ENCODE measurements around the gene NENF. TPM values are rescaled to one million over a fixed set of nuclear protein-coding genes. Genes with fewer than 3 reads are reported as not detected.

NENF gene
- total RNA-seq, 1 experiment from 2014 or later = 51.0 TPM

DNA sequence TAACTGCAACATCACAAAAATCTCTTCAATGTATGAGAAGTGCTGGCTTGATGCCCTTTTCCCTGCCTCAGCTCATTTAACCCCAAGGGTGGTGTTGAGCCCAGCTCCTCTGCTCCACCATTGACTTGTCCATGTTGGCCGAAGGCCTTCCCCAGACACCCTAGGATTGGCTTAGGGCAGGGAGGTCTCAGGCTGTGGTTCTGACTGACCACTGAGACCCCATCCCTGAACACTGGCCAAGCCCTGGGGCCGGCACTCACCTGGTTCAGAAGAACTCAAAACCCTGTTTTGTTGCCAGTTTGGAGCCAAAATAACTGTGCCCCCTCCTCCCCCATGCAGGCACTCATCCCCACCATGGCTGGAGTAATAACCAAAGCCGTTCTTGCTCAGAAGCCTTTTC, 38.6 kb downstream of the NENF start:
- no TSS peak for BruUV-seq (replicated peaks)
- no peak overlapping the region for H3K4me3 ChIP-seq (ENCODE audit: low read depth, low read length, poor library complexity, severe bottlenecking)
- H3K27me3 ChIP-seq (replicated peaks; ENCODE audit: insufficient read depth, low read depth, low read length, poor library complexity) = no peaks in the 10 kb centered on the region
- POLR2A ChIA-PET (ENCODE audit: low non-redundant PET) = no interaction called here
- H3K36me3 ChIP-seq (ENCODE audit: insufficient read depth, low read length, poor library complexity, severe bottlenecking) = no peaks in the 10 kb centered on the region
- no peaks in the 10 kb centered on the region for H3K9me3 ChIP-seq (ENCODE audit: low read depth, low read length, poor library complexity, severe bottlenecking)
- intact Hi-C loops (cut with micrococcal nuclease; ENCODE audit: unreplicated experiment) = no loop called here
- DNase-seq (ENCODE audit: low spot score) = no peak
- TF ChIP-seq, protein P1, sequence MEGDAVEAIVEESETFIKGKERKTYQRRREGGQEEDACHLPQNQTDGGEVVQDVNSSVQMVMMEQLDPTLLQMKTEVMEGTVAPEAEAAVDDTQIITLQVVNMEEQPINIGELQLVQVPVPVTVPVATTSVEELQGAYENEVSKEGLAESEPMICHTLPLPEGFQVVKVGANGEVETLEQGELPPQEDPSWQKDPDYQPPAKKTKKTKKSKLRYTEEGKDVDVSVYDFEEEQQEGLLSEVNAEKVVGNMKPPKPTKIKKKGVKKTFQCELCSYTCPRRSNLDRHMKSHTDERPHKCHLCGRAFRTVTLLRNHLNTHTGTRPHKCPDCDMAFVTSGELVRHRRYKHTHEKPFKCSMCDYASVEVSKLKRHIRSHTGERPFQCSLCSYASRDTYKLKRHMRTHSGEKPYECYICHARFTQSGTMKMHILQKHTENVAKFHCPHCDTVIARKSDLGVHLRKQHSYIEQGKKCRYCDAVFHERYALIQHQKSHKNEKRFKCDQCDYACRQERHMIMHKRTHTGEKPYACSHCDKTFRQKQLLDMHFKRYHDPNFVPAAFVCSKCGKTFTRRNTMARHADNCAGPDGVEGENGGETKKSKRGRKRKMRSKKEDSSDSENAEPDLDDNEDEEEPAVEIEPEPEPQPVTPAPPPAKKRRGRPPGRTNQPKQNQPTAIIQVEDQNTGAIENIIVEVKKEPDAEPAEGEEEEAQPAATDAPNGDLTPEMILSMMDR (conservative IDR thresholded peaks at IDR 0.05; ENCODE audit: low read depth, low read length) = no peak
- no peak for TF ChIP-seq EZH2 (IDR thresholded peaks at IDR 0.05; ENCODE audit: borderline replicate concordance, low read depth, low read length, poor library complexity, severe bottlenecking)
- H3K4me1 ChIP-seq (ENCODE audit: insufficient read depth, low read length, poor library complexity, severe bottlenecking) = no peaks in the 10 kb centered on the region
- H3K27ac ChIP-seq (ENCODE audit: low read depth, low read length, poor library complexity, severe bottlenecking) = no peak overlapping the region
- CTCF ChIA-PET = no interaction called here

DNA sequence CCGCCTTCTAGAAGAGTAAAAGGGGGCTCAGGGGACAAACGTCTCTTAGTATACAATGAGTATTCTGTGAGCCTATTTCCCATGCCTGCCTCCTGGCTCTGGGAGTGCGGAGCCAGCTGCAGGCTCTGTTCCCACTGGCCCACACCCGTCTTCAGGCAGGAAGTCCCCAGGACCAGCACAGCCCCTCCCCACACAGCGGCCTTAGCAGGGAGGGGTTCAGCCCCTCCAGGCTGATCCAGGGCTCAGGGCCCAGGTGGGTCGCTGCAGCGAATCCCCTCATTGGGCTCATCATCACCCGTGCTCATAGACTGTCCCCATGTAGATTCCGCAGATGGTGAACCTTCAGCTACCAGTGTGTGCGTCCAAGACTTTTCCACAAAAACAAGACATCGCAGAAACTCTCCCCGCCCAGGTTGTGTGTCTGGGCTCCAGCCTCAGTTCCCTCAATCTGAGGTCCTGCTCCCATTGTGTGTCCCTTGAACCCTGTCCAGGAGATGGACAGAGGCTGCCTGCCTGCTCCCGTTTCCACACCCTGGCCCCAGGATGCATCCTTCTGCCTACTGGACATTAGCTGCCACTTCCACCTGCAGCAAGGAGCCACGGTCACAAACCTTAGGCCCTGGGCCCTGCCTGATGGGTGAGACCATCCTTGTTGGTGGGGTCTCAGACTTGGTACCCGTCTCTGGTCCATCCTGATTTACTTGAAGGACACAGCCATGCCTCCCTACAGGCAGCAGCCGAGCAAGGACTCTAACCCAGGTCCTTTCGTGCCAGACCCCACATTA, 39.4 kb downstream of the NENF start:
- no peak overlapping the region for H3K4me3 ChIP-seq (ENCODE audit: low read depth, low read length, poor library complexity, severe bottlenecking)
- H3K27me3 ChIP-seq (replicated peaks; ENCODE audit: insufficient read depth, low read depth, low read length, poor library complexity) = no peaks in the 10 kb centered on the region
- H3K36me3 ChIP-seq (ENCODE audit: insufficient read depth, low read length, poor library complexity, severe bottlenecking) = no peaks in the 10 kb centered on the region
- CTCF ChIA-PET = no interaction called here
- no peak for DNase-seq (ENCODE audit: low spot score)
- no TSS peak for BruUV-seq (replicated peaks)
- TF ChIP-seq EZH2 (IDR thresholded peaks at IDR 0.05; ENCODE audit: borderline replicate concordance, low read depth, low read length, poor library complexity, severe bottlenecking) = no peak
- TF ChIP-seq, protein P1 (conservative IDR thresholded peaks at IDR 0.05; ENCODE audit: low read depth, low read length) = no peak
- H3K27ac ChIP-seq (ENCODE audit: low read depth, low read length, poor library complexity, severe bottlenecking) = no peak overlapping the region
- intact Hi-C loops (cut with micrococcal nuclease; ENCODE audit: unreplicated experiment) = no loop called here
- no peaks in the 10 kb centered on the region for H3K4me1 ChIP-seq (ENCODE audit: insufficient read depth, low read length, poor library complexity, severe bottlenecking)
- H3K9me3 ChIP-seq (ENCODE audit: low read depth, low read length, poor library complexity, severe bottlenecking) = no peaks in the 10 kb centered on the region
- POLR2A ChIA-PET (ENCODE audit: low non-redundant PET) = no interaction called here

DNA sequence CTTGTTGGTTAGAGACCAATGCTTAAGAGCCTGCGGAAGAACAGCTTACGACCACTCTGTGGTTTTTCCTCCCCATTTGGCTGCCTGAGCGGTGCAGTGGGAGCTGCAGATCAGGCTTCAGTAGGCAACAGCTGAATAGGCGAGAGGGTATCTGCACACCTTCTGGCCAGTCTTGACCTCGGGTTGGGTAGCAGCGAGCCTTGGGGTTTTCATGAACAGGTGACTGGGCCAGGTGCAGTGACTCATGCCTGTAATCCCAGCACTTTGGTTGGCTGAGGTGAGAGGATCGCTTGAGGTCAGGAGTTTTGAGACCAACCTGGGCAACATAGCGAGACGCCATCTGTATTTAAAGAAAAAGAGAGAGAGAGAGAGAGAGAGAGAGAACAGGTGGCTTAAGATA, 41.0 kb downstream of the NENF start:
- intact Hi-C loops (cut with micrococcal nuclease; ENCODE audit: unreplicated experiment) = no loop called here
- DNase-seq (ENCODE audit: low spot score) = no peak
- no TSS peak for BruUV-seq (replicated peaks)
- TF ChIP-seq, protein P1 (conservative IDR thresholded peaks at IDR 0.05; ENCODE audit: low read depth, low read length) = no peak
- TF ChIP-seq EZH2 (IDR thresholded peaks at IDR 0.05; ENCODE audit: borderline replicate concordance, low read depth, low read length, poor library complexity, severe bottlenecking) = no peak
- POLR2A ChIA-PET (ENCODE audit: low non-redundant PET) = no interaction called here
- no peak overlapping the region for H3K4me3 ChIP-seq (ENCODE audit: low read depth, low read length, poor library complexity, severe bottlenecking)
- no peaks in the 10 kb centered on the region for H3K4me1 ChIP-seq (ENCODE audit: insufficient read depth, low read length, poor library complexity, severe bottlenecking)
- no peaks in the 10 kb centered on the region for H3K9me3 ChIP-seq (ENCODE audit: low read depth, low read length, poor library complexity, severe bottlenecking)
- CTCF ChIA-PET = interaction anchor here (1.1 kb wide), 1 partner anchor 17 kb away, joined by 3 read pairs; no protein-coding TSS in a partner anchor
- H3K36me3 ChIP-seq (ENCODE audit: insufficient read depth, low read length, poor library complexity, severe bottlenecking) = no peaks in the 10 kb centered on the region
- H3K27ac ChIP-seq (ENCODE audit: low read depth, low read length, poor library complexity, severe bottlenecking) = no peak overlapping the region
- no peaks in the 10 kb centered on the region for H3K27me3 ChIP-seq (replicated peaks; ENCODE audit: insufficient read depth, low read depth, low read length, poor library complexity)
